GM21447 (cell line): Measurements from ENCODE around the gene SLC39A11.
A peak's percentile ranks its signal among the peaks of the same experiment; 100 is the strongest.

Experiments
- ATAC-seq: cut with Tn5 transposase; IDR thresholded peaks from one replicate; pipeline ENCODE4 v1.9.1; 2021; ENCODE audit not compliant: unreplicated experiment

SLC39A11 gene

GRCh38 chr17:72883351-72883750, 209.1 kb downstream of the SLC39A11 start:
- no peak for ATAC-seq

GRCh38 chr17:72882426-72882825, 210.1 kb downstream of the SLC39A11 start:
- no peak for ATAC-seq

- no peak for ATAC-seq
Observed at GRCh38 chr17:72879877-72880276, 212.6 kb downstream of the SLC39A11 start.

- ATAC-seq: no peak
Observed at GRCh38 chr17:72878975-72879660, 213.4 kb downstream of the SLC39A11 start.

- ATAC-seq: no peak
Observed at GRCh38 chr17:72877348-72877747, 215.1 kb downstream of the SLC39A11 start.

GRCh38 chr17:72876413-72876812, 216.1 kb downstream of the SLC39A11 start:
- no peak for ATAC-seq

- no peak for ATAC-seq
Observed at GRCh38 chr17:72875361-72875760, 217.1 kb downstream of the SLC39A11 start.

- ATAC-seq: no peak
Observed at GRCh38 chr17:72872396-72872795, 220.1 kb downstream of the SLC39A11 start.

- no peak for ATAC-seq
Observed at GRCh38 chr17:72870367-72870985, 222.0 kb downstream of the SLC39A11 start.

GRCh38 chr17:72869630-72870029, 222.9 kb downstream of the SLC39A11 start:
- ATAC-seq: no peak

GRCh38 chr17:72865954-72866353, 226.5 kb downstream of the SLC39A11 start:
- no peak for ATAC-seq

- ATAC-seq: peak; percentile 60
Observed at GRCh38 chr17:72863526-72864211, 228.8 kb downstream of the SLC39A11 start.

GRCh38 chr17:72862276-72862999, 230.1 kb downstream of the SLC39A11 start:
- ATAC-seq: no peak

GRCh38 chr17:72861811-72862210, 230.7 kb downstream of the SLC39A11 start:
- ATAC-seq: no peak

- ATAC-seq: no peak
Observed at GRCh38 chr17:72860778-72861177, 231.7 kb downstream of the SLC39A11 start.

GRCh38 chr17:72858826-72859495, 233.5 kb downstream of the SLC39A11 start:
- no peak for ATAC-seq

- ATAC-seq: no peak
Observed at GRCh38 chr17:72853440-72854415, 238.8 kb downstream of the SLC39A11 start.

- no peak for ATAC-seq
Observed at GRCh38 chr17:72852277-72852938, 240.1 kb downstream of the SLC39A11 start.

GRCh38 chr17:72850410-72851118, 241.9 kb downstream of the SLC39A11 start:
- ATAC-seq: no peak
